ENCODE data around the gene TNRC6A. TPM values are rescaled to one million over a fixed set of nuclear protein-coding genes. Genes with fewer than 3 reads are reported as not detected.

TNRC6A gene
- polyA plus RNA-seq, 4 donors, result 46.7 to 77.3 (median 54.7) TPM

DNA sequence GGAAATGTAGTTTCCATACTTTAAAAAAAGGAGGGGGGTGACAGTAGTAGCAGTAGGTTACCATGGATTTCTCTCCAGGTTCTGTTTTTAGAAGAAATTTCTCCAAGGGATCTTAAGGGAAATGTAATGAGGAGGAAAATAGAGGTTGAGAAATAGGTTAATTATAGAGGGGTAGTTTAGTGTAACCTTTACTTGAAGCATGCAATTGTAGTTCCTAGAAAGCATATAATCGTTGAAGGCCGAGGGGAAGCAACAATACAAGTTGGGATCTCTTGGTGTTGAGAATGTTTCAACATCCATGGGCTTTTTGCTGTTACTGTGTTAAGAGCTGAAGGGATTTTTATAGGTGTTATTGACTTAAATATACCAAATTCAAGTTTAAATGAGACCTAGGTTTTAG is 25.1 kb downstream of the TNRC6A start:
- no peak for DNase-seq (ENCODE audit: low read depth in 4 of 4, low spot score in 3 of 4)

DNA sequence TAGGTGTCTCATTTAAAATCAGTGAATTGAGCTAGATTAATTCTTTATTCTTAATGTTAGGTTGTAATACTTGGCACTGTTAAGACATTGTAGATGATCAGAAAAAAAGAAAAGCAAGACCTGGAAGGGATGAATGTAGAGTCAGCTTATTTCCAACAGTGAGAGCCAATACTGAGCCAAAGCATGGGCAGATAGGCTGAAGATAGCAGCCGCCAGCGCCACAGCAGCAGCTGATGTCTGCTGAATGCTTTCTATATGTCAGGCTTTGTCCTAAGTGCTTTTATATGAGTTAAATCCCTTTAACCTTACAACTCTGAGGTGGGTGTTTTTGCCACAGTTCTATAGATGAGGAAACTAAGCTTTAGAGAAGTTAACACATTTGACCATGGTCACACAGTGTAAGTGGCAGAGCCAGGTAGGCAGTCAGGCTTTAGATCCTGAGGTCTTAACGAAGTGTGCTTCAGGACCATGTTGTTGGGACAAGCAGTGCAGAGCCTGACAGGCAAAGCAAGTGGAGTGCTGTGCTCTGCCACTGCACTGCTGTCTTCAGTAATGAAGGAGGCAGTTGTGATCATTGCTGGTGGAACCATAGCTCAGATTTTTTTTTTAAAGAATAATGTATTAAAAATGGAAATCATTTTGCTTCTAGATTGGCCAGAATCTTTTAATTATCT is 25.9 kb downstream of the TNRC6A start:
- DNase-seq (ENCODE audit: low read depth in 4 of 4, low spot score in 3 of 4), result no peak

DNA sequence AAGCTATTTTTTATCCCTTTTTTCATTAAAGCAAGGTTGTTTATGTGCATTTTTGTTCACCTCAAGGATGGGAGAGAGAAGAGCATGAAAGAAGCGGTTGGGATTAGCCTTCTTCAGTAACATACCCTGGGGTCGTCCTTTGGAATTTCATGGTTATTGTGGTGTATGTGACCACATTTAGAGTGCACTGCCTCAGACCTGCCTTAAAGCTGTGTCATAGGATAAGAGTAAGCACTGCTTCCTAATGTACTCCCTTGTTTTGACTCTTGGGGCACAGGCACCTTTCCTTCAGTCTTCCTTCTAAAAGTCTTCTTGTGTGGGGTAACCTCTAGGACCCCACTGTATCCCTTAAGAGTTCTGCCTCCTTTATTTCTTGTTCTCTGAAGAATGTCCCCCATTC is 28.9 kb downstream of the TNRC6A start:
- no peak for DNase-seq (ENCODE audit: low read depth in 4 of 4, low spot score in 3 of 4)

DNA sequence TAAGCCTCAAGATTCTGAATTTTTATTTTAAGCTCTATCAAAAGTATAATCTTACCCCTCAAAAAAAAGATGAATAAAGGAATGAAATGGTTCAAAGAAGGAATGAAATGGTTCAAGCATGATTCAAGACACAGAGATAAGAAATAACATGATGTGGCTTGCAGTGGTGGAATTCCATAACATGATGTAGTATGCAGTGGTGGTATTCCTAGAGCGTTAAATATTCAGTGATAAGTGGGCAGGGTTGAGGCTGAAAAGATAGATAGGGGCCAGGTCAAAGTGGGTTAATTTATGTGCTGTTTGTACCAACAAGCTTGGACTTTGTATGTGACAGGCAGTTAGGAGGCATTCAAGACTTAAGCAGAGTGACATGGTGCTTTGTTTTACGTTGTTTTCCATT is 29.6 kb downstream of the TNRC6A start:
- no peak for DNase-seq (ENCODE audit: low read depth in 4 of 4, low spot score in 3 of 4)

DNA sequence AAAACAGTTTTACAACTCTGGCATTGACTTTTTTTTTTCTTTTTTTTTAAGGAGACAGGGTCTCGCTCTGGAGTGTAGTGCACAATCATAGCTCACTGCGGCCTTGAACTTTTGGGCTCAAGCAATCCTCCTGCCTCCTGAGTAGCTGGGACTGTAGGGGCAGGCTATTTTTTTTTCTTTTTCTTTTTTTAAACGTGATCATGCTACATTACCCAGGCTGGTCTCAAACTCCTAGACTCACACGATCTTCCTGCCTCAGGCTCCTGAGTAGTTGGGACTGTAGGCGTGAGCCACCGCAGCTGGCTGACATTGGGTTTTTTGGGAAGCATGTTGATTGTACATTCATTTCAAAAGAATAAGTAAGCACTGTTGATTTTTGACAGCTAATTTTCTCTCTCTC is 32.1 kb downstream of the TNRC6A start:
- DNase-seq (ENCODE audit: low read depth in 4 of 4, low spot score in 3 of 4), result no peak

DNA sequence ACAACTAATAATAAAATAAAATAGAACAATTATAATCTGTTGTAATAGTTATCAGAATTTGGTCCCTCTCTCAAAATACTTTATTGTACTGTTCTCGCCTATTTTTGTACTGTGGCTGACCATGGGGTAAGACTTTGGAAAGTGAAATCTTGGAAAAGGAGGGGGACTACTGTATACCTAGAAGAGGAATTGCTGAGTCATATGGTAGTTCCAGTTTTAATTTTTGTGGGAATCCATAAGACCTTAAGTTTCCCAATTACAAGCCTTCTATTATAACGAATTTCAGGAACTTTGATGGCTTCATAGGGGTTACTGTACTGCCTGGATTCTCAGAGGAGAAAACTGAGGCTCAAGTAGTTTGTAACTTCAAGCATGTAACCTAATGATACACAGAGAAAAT is 35.5 kb downstream of the TNRC6A start:
- no peak for DNase-seq (ENCODE audit: low read depth in 4 of 4, low spot score in 3 of 4)

DNA sequence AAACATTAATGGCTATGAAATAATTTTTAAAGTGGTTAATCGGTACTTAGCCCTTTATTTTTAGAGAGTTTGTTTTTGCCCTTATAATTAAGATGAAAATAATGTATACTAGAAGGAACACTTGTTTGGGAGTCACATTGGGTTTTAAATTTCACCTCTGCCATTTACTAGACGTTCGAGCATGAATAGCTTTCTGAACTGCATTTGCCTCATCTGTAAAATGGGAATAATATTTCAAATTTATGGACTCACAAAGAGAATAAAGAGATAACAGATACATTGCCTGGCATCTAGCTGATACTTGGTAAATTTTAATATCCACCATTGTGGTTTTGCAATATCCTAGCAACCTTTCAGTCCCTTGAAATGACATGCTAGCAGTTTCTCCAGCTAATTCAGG is 36.6 kb downstream of the TNRC6A start:
- no peak for DNase-seq (ENCODE audit: low read depth in 4 of 4, low spot score in 3 of 4)

DNA sequence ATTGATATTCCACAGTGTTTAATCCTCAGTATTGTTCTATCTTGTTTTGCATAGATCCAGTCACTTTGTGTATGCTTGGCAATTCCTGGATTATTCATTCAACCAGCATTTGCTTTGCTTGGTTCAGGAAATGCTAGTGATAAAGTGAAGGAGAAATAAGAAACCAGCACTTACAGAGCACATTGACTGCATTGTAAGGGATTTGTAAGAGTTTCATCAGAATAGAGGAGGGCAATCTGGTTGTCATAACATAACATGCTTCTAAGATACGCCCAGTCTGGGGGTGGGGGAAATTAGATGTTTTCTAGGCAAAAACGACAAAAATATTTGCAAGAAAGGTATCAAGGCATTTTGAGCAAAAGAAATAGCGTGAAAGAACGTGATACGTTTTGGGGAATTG is 40.4 kb downstream of the TNRC6A start:
- DNase-seq (ENCODE audit: low read depth in 4 of 4, low spot score in 3 of 4), result no peak

DNA sequence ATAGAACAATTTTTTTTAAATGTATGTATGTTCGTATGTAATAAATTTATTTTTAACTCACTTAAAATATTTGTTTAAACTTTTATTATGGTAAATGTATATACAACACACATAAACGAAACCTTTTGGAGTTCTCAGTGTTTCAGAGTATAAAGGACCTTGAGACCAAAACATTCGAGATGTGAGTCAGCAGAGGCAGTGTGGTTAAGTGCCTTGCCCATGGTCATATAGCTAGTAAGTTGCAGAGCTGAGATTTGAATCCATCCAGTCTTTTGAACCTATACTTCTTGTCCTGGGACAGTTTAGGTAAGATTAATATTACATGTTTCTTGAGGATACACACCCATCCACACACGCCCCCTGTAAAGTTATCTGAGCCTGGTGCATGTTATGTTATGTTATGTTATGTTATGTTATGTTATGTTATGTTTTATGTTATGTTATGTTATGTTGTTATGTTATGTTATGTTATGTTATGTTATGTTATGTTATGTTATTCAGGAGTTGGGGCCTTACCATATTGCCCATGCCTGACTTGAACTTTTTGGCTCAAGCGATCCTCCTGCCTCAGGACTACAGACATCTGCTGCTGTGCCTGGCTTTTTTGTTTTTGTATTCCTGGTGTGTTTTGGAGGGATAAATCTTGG is 41.8 kb downstream of the TNRC6A start:
- DNase-seq (ENCODE audit: low read depth in 4 of 4, low spot score in 3 of 4), result no peak

DNA sequence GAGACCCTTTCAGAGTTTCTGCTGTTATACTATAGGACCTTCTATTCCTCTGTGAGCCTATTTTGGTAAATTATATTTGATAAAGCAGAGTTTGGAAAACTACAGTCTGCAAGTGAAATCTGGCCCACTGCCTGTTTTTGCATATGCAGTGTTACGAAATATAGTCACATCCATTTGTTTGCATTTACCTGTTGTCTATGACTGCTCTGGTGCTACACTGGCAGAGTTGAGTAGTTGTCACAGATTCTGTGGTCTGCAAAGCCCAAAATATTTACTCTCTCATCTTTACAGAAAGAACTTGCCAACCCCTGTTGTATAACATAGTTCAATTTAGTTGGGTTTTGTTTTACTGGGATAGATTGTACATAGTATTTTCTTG is 42.3 kb downstream of the TNRC6A start:
- no peak for DNase-seq (ENCODE audit: low read depth in 4 of 4, low spot score in 3 of 4)

DNA sequence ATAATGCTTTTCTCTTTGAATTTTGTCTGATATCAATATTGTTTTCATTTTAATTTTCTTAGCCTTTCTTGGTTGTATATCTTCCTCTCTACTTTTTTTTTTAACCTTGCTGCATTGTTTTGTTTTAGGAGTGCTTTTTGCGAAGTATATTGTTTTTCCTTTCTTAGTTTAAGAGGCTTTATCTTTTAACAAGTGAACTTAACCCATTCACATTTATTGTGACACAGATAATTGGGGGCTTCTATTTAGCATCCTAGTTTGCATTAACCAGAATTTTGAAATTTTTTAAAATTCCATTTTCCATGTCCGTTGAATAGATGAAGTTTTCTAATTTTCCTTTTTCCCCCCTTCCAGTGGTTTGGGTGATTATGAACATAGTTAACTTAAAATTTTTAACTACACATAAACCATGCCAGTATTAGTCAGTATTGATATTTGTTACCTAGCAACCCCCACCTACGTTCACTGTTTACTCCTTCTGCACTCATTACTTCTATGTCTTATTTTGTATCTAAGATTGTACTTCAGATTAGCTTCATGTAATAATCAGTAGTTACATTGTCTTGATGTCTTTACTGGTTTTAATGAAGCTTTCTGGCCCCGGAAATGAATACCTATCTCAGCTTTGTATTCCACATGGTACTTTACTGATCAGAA is 44.4 kb downstream of the TNRC6A start:
- DNase-seq (ENCODE audit: low read depth in 4 of 4, low spot score in 3 of 4), result no peak

DNA sequence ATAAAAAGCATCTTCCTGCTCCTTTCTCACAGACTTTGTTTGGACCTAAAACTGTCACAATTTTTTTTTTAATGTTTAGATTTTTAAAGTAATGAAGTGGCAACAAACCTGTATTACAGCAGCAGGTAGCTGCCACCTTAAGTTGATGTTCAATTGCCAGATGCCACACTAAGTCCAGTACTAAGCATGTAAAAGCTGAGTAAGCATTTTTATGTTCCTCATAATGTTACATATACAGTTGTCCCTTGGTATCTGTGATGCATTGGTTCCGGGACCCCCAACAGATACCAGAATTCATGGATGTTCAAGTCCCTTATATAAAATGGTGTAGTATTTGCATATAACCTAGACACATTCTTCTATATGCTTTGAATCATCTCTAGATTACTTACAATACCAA is 45.1 kb downstream of the TNRC6A start:
- no peak for DNase-seq (ENCODE audit: low read depth in 4 of 4, low spot score in 3 of 4)

DNA sequence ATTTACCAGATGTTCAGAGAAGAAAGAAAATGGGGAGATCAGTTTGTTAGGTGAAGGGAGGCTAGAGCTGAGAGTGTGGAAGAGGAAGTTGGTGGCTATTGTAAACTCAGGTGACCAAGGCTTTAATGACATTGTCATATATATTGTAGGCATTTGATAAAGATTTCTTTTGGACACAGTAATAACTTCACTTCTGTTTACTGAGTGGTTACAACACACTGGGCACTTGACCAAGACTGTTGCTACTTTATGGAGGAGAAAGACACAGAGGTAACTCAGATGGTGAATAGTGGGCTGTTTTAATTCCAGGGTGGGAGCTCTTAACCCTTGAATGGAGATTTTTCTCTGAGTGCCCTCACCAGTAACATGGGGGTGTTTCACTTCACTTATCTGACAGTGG is 46.0 kb downstream of the TNRC6A start:
- no peak for DNase-seq (ENCODE audit: low read depth in 4 of 4, low spot score in 3 of 4)

DNA sequence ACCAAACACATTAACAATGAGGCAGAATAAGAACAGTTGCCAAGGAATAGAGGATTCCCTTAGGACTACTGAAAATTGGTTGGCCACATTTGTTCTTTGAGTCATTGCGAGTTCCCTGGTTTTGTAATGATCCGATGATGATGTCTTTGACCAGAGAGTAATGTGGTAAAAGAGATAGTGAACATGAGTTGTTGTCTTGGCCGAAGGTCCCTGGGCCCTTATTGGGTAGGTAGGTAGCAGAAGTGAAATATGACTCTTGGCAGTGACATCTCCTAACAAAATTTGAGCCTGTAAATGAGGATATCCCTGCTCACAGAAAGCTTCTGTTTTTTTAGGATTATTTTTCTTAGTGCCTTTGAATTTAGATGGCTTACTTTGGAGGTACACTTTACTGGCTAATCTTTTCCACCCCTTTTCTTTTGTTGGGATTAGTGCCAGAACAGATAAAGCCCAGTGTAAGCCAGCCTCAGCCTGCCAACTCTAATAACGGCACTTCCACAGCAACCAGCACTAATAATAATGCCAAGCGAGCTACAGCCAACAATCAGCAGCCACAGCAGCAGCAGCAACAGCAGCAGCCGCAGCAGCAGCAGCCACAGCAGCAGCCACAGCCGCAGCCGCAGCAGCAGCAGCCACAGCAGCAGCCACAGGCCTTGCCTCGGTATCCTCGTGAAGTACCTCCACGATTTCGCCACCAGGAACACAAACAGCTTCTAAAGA is 47.2 kb downstream of the TNRC6A start:
- DNase-seq (ENCODE audit: low read depth in 4 of 4, low spot score in 3 of 4), result no peak

DNA sequence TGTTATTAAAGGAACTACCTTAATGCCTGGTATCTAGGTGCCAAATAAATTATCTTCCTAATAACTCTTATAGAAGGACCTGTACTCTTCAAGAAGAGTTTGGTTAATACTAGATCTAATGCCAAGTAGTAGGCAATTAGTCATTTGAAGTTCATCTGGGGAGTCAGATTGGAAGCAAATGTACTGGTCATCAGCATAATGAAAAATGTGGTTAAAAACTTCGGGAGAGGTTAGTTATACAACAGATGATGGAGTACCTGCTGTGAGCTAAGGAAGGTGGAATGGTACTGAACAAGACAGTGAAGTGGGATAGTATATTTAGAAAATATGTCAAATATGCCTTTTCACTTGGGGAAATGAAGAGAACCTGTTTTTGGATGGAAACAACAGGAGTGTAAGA is 49.2 kb downstream of the TNRC6A start:
- DNase-seq (ENCODE audit: low read depth in 4 of 4, low spot score in 3 of 4), result no peak

DNA sequence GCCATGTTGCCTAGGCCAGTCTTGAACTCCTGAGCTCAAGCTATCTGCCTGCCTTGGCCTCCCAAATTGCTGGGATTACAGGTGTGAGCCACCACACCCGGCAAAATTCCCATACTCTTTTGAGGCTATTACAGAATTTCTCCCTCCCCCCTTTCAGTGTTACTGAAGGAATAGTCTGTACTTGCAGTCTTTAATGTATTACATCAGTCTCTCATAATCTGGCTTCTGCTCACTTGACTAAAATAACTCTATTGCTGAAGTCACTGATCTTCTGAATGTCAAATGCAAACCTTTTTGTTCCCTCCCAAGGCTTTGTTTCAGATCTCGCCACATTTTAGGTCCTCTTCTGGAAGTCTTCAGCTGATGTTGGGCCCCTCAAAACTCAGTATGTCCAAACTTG is 51.8 kb downstream of the TNRC6A start:
- no peak for DNase-seq (ENCODE audit: low read depth in 4 of 4, low spot score in 3 of 4)

DNA sequence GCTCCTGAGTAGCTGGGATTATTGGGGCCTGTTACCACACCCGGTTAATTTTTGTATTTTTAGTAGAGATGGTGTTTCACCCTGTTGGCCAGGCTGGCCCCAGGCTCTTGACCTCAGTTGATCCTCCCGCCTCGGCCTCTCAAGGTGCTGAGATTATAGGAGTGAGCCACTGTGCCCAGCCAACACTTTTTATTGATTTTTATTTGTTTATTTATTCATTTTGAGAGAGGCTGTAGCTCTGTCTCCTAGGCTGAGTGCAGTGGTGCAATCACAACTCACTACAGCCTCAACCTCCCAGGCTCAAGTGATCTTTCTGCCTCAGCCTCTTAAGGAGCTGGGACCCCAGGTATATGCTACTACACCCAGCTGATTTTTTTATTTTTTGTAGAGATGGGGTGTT is 54.7 kb downstream of the TNRC6A start:
- no peak for DNase-seq (ENCODE audit: low read depth in 4 of 4, low spot score in 3 of 4)

DNA sequence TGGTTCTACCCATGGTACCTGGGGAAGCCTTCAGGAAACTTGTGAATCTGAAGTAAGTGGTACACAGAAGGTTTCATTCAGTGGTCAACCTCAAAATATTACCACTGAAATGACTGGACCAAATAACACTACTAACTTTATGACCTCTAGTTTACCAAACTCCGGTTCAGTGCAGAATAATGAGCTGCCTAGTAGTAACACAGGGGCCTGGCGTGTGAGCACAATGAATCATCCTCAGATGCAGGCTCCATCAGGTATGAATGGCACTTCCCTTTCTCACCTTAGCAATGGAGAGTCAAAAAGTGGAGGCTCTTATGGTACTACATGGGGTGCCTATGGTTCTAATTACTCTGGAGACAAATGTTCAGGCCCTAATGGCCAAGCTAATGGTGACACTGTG is 60.4 kb downstream of the TNRC6A start:
- DNase-seq (ENCODE audit: low read depth in 4 of 4, low spot score in 3 of 4), result no peak

DNA sequence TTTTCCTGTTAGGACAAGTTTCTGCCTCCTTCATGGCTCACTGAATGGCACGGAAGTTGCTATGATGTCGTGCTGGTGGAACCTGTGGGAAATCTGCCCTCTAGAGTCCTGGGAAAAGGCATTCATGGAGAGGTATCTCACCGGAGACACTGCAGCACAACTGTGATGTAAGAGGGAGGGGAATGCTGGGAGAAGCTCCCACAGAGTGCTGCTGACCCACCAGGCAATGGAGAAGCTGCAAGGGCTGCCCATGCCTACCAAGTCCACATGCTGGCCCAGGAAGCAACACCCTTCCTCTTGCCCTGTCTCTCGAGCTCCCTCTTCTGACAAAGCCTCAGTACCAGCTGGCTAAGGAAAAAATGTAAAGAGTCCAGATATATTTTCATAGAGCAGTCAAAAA is 71.1 kb downstream of the TNRC6A start:
- DNase-seq (ENCODE audit: low read depth in 4 of 4, low spot score in 3 of 4), result no peak

DNA sequence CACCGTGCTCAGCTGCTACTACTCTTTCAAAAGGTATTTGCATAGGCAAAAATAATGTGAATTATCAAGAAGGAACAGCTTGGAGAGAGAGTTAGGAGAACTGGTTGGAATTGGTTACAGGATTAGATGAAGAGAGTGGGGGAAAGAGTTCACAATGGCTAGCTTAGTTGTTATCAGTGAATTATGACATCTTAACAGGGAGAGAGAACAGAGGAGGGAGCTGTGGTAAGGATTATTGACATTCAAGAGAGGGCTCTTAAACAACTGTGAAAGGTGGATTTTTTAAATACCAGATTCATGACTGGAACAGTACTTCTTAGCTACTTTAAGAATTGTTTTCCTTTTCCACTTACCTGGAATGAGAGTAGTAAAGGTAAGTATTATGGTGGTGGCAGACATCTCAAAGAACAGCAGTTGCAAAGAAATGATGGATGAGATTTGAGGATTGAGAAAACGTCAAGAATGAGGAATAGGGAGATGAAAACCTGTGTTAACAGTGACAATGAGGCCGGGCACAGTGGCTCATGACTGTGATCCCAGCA is 72.4 kb downstream of the TNRC6A start:
- DNase-seq (ENCODE audit: low read depth in 4 of 4, low spot score in 3 of 4), result no peak

DNA sequence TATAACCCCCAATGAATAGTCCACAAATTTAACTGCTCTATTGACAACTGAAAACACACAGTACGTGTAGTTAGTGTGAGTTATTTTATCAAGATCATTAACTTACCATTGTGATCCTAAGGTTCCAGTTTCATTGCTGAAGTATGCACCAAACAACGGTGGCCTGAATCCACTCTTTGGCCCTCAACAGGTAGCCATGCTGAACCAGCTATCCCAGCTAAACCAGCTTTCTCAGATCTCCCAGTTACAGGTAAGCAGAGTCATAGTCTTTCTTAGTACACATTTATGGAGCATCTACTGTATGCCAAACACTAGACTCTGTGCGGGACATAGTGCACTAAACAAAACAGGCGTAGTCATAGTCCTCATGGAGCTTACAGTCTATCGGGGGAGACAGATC is 76.0 kb downstream of the TNRC6A start:
- DNase-seq (ENCODE audit: low read depth in 4 of 4, low spot score in 3 of 4), result no peak
